ENCODE data around the gene HLA-DPB1.
"Not testable (repeated sequence)": the region's sequence is repeated elsewhere in the genome, so short reads cannot be mapped to it uniquely, and the experiment has no call there.

The HLA-DPB1 gene

DNA sequence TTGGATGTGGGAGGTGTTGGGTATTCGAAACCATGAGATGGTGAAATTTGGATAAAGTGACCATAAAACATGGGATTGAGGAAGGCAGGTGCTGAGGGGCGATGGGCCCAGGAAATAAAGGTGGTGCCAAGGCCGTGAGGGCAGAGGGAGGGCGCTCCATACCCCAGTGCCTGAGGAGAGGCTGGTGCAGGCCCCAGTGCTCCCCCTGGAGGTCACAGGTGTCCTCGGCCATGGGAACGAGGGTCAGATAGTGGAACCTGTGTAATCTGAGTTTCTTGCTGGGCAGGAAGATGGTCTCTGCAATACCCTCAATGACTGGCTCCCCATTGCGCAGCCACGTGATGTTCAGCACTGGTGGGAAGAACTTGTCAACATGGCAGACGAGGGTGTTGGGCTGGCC, 16.2 kb downstream of the HLA-DPB1 start:
- H3K27ac ChIP-seq: no peak overlapping the region
- H3K4me3 ChIP-seq: no peak overlapping the region

DNA sequence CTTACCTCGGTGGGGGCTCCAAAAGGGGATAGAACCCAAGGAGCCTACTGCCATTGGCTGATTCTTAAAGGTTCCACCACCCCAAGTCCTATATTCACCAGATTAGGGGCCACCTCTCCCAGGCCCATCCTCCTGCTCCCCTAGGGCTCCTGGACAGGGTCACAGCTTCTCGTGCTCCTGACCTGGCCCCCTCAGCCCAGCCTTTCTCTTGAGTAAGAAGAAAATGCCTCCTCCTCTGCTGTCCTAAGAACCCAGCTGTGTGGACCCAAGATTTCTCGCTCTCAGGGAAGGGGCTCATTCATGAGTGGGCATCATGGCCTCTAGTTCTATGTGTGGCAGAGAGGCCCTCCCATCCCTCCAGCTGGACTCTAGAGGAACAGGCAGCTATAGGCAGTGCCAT, 16.6 kb downstream of the HLA-DPB1 start:
- Histone ChIP-seq H3K4me3 (no peak overlapping the region), H3K27ac (no peak overlapping the region)

DNA sequence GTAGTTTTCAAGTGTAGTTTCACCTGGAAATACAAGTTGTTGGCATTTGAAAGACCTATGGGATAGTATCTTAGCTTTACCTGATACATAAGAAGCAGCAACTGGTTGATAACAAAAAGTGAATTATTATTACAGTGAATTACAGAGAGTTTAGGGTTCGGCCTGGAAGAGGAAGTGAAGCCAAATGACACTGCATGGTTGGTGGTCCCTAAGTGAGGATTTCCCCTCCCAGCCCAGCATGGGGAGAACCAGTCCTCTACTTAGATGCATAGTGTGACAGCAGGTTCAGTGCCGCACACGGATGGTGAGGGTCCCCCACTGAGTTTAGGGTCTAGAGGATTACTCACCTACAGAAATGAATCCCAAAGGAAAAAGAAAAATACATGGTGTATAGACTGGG, 18.1 kb downstream of the HLA-DPB1 start:
- H3K4me3 ChIP-seq: no peak overlapping the region
- no peak overlapping the region for H3K27ac ChIP-seq

DNA sequence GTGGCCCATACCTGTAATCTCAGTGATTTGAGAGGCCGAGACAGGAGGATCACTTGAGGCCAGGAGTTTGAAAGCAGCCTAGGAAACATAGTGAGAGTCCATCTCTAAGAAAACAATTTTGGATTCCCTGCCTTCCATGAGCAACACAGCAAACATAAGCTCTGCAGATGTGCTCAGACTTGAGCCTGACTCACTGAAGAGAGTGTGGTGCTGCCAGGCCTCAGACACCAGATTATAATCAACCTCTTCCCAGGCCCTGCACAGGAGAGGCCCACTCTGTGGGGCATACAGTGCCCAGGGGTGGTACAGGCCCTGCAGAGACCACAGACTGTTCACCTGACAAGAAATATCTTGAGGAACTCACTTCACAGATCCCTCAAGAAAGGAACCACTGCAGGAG, 19.9 kb downstream of the HLA-DPB1 start:
- no peak overlapping the region for H3K27ac ChIP-seq
- H3K4me3 ChIP-seq: no peak overlapping the region

DNA sequence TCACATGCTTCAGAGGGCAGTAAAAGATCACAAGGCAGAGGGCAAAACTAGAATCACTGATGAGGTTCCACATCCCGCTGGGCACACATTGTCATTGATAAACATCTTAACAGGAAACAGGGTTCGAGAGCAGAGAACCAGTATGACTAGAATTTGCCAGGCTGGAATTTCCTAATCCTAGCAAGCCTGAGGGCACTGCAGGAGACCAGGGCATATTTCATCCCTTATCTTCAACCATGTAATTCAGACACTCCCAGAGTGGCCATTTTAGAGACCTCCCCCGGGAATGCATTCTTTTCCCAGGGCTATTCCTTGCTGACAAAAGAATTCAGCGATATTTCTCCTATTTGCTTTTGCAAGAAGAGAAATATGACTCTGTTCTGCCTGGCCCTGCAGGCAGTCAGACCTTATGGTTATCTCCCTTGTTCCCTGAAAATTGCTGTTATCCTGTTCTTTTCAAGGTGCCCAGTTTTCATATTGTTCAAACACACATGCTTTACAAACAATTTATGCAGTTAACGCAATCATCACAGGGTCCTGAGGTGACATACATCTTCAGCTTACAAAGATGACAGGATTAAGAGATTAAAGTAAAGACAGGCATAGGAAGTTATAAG, 25.4 kb downstream of the HLA-DPB1 start:
- H3K27ac ChIP-seq, H3K4me3 ChIP-seq: not testable (repeated sequence)

DNA sequence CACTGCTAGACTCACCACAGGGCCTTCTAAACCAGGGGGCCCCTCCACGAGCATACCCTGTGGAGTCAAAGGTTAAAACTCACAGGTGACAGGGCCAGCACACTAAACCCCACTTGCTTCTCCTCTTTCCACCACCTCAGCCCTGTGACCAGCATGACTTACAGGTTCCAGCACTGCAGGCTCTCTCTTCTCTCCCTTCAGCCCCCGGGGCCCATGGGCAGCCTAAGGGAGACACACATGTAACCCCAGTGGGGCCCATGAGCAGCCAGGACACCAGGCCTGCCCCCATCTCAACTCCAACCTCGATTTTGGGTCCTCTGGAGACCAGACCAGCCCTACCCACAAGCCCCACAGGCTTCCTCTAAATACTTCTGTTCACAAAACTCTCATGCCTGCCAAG, 28.0 kb downstream of the HLA-DPB1 start:
- Histone ChIP-seq H3K4me3 (no peak overlapping the region), H3K27ac (no peak overlapping the region)

DNA sequence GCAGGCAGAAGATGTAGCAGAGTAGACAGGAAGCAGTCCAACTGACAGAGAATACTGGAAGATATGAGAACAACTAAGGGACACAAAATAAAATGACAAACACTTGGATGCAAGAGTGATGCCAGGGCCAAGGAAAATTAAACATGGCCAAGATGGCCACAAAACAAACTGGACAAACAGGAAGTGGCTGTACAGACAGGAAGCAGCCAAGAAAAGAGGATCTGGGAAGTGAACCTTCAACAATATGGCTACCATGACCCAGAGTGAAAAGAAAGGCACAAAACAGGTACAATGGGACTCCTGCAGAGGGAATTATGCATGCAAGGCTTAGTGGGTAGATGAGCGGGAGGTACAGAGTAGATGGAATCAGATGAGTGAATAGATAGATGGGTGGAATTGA, 29.1 kb downstream of the HLA-DPB1 start:
- H3K4me3 ChIP-seq: no peak overlapping the region
- no peak overlapping the region for H3K27ac ChIP-seq

DNA sequence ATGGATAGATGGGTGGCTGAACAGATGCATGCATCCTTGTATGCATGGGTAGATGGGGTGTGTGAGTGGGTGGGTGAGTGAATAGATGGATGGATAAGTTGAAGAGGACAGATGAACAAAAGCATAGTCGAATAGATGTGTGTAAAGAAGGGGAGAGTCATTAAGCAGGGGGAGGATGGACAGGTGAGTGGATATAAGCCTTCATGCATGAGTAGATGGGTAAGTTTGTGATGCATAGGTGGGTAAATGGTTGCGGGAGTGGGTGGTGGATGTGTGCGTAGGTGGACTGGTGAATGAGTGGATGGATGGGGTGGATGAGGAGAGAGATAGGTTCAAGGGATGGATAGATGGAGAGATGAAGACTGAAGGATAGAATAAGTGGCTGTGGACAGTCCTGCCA, 29.6 kb downstream of the HLA-DPB1 start:
- Histone ChIP-seq H3K4me3 (no peak overlapping the region), H3K27ac (no peak overlapping the region)

DNA sequence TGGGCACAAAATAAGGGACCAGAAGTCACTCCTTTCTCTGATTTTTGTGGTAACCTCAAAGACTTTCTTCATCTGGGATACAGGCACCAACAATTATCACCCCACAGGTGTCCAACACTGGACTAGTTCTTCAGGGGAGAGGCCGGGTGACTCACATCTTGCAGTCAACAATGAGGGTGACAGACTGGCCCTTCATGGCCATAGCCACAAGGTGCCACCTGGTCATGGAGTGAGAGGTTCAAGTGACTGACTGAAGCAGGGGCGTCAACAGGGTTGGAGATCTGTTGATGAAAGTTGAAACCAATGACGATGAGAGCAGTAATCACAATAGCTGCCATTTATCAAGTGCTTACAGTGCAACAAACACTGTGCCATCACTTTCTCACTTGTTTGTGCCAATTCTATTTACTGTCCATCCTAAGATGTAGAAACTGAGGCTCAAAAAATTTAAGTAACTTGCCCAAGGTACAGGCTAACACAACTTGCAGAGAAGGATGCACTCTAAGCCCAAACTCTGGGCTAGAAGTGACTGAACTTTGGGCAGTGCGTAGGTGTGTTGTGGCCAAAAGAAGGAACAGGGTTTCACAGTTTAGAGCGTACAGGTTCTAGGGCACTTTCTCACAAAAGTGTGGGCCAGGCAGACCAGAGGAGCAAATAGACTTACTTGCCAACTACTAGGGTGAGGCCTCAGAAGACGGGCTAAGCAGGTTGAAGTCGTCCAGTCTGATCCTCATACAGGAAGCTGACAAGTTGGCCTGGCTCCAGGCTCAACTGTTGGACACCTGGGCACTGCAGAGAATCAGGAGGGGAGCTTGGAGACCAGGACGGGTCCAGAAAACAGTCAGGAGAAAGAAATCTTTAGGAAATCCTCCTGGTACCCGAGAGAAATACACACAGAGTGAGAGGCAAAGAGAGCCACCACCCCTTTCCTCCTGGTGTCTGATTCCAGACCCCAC, 30.4 kb downstream of the HLA-DPB1 start:
- H3K27ac ChIP-seq: no peak overlapping the region
- H3K4me3 ChIP-seq: no peak overlapping the region

DNA sequence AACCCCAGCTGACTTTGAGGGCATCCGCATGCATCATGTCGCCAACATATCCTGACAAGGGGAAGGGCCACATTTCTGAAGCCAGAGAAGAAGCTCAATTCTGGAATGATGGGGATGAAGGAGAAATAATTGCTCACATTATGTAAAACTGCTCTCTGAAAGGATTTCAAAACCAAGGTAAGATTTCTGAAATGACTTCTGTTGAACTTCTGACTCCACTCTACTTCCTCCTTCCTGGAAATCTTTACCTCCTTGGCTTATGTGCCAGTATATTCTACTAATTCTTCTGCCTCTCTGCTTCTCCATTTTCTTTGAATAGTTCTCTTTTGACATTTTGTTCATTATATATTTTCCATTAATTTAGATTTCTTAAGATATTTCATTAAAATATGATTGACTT, 31.9 kb downstream of the HLA-DPB1 start:
- Histone ChIP-seq H3K4me3 (no peak overlapping the region), H3K27ac (no peak overlapping the region)

DNA sequence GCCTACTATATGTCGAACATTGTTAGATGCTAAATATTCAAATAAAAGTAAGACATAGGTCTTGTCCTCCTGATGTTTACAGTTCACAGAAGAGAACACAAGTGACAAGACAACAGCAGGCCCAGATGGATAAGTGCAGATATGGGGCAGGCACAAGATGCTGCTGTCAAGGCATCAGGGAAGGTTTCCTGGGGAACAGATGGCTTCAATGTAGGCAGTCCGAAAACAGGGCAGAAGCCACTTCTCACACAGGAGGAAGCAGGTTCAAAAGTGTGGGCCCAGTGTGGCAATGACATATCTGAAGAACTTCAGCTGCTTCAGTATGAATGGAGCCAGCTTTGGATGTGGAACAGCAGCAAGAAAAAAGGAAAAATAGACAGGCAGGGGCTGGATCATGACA, 32.5 kb downstream of the HLA-DPB1 start:
- H3K27ac ChIP-seq: no peak overlapping the region
- no peak overlapping the region for H3K4me3 ChIP-seq

DNA sequence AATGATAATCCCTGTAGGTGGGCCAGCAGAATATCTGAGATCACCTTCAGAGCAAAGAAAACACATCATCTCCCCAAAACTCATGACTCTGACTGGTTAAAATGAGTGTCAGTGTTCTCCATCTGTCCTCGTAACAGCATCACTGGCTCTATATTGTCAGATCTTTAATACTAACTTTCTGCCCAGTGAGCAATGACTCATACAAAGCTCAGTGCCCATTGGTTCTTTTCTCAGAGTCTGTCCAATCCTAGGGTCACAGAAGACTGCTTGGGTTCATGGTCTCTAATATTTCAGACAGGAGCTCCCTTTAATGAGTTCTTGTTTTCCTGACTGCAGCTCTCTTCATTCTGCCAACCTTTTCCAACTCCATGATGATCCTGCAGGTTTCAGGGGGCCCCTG, 36.4 kb downstream of the HLA-DPB1 start:
- Histone ChIP-seq H3K4me3 (no peak overlapping the region), H3K27ac (no peak overlapping the region)

DNA sequence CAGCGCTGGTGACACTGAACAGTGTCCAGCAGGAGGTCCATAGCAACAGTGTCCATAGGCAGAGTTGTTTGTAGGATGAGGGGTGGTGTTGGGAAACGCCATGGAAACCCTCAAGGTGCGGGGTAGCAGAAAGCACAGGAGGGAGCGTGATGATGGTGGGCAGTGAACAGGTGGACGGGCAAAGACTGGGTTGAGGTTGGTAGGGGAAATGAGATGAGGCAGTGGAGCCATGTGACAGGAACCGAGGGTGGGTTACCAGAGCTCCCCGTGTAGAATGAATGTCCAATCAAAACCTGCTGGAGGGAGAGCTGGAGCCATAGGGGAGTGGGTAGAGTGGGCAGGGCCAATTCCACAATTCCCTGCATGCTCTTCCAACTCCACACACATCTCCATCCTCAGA, 38.0 kb downstream of the HLA-DPB1 start:
- no peak overlapping the region for H3K27ac ChIP-seq
- no peak overlapping the region for H3K4me3 ChIP-seq

DNA sequence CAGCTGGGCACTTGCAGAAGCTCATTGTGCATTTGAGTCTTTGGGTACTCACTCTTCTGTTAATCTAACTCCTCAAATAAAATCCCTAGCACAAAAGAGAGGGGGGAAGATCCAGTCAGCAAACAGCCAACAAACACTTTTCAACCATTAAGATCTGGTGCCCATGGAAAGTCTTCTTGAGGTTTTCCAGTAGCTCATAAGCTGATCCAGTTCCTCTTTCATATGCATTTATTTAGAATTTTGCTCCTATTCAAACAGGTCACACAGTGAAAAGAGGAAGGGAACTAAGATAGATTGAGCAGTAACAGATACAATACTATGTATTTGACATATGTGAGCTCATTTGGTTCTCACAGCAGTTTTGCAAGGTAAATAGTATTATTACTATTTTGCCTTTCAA, 38.6 kb downstream of the HLA-DPB1 start:
- H3K4me3 ChIP-seq: no peak overlapping the region
- no peak overlapping the region for H3K27ac ChIP-seq

DNA sequence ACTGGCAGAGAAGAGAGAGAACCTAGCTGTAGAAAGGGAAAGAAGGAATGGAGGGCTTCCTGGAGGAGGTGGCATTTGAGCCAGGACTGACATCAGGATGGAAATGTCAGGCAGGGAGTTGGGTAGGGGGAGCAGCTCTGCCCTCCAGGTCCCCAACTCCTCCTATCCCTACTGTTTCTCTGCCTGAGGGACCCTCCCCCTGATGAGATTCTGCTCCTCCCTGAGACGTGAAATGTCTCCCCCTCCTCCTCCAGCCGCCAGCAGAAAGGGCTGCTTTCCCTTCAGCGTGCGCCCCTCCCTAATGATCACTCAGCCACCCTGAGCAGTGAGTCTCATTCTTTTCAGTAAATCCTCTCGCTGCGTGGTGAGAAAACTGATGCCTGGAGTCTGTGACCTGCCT, 40.6 kb downstream of the HLA-DPB1 start:
- Histone ChIP-seq H3K27ac (peak overlapping the region in 1 of 21 experiments; percentile 7), H3K4me3 (no peak overlapping the region)

DNA sequence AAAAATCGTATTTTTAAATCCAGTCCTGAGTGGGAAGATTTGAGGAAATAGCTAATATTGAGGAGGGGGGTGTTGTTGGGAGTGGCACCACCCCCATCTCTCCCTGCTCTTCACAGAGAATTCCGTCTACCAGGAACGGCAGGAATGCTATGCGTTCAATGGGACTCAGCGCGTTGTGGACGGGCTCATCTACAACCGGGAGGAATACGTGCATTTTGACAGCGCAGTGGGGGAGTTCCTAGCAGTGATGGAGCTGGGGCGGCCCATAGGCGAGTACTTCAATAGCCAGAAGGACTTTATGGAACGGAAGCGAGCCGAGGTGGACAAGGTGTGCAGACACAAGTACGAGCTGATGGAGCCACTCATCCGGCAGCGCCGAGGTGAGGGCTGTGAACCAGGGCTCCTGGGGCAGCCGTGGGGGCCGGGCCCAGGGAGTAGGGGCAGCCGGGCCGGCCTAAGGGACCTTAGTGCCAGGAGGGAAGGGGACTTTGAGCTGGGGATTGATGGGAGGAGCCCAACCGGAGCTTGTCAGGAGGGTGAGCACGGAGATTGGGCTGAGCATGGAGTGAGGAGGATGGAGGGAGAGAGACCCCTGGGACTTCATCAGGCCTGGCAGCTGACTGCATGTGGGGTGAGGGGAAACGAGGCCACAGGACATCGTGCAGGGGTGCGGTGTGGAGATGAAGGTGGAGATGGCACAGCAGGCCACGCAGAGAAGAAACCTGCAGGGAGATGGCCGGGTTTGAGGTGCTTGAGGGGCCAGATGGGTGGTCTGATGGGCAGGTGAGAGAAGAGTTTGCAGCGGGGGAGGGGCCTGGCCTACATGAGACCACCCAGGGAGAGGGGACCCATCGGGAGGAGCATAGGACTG, 41.3 kb downstream of the HLA-DPB1 start:
- H3K27ac ChIP-seq: peak overlapping the region in 1 of 21 experiments; percentile 7
- no peak overlapping the region for H3K4me3 ChIP-seq

DNA sequence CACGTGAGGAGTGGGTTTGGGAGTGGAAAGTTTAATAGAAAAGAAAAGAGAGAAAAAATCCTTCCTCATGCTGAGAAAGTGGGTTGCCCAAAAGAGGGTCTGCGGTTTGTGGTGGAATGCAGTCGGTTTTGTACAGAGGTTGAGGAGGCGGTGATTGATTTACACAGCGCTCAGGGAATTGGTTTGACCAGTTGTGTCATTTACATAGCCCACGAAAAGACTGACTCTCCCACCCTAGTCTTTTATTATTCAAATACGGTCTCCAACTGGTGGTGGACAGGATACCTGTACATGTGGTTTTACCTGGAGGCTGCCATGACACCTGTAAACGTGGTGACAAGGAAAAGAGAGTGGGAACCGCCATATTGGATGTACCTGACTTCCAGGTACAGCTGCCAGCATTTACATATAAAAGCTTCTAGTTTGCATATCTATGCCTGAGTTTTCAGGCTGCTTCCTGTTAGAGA, 42.1 kb downstream of the HLA-DPB1 start:
- H3K27ac ChIP-seq: no peak overlapping the region

DNA sequence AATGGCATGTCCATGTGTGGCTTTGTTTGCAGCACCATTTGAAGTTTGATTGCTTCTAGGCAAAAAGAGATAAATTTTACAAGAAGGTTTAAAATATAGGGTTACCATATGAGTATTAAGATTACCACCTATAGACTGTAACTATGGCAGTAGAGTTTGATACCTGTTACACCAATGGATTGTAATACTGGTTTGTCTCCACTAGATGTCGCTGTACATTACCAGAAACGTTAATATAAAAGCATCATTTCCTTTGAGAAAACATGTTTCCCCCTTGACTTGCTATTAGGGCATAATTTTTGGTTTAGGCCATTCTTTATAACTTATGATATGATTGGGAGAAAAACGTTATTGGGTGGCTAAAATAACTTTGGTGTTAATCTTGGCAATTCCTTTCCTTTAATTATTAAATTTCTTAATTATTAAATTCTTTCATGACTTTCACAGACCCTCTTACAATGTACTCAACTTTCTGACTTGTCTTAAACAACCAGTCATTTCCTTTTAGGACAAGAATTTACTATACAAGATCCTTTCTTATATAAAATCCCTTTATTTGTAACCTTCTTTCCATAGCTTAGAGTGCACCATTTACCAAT, 42.8 kb downstream of the HLA-DPB1 start:
- Histone ChIP-seq H3K27ac (peak overlapping the region in 1 of 21 experiments; percentile 36), H3K4me3 (no peak overlapping the region)

More for the DNA sequence above, 42.1 kb downstream of the HLA-DPB1 start:
- no peak overlapping the region for H3K4me3 ChIP-seq

DNA sequence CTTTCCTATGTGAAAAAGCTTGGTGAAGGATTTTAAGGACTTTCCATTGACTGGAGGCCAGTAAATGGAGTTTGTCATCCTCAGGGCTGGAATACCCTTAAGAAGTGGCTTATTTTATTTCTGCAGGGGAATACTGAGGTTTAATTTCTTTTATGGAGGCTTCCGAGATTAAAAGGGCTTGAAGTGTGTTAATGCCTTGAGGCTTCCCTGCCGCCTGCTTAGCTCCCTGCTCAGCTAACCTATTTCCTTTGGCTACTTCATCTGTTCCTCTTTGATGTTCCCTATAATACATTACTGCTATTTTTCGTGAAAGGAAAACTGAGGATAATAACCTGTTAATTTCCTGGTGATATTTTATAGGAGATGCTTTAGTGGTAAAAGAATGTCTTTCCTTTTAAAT, 44.2 kb downstream of the HLA-DPB1 start:
- Histone ChIP-seq H3K4me3 (no peak overlapping the region), H3K27ac (no peak overlapping the region)

DNA sequence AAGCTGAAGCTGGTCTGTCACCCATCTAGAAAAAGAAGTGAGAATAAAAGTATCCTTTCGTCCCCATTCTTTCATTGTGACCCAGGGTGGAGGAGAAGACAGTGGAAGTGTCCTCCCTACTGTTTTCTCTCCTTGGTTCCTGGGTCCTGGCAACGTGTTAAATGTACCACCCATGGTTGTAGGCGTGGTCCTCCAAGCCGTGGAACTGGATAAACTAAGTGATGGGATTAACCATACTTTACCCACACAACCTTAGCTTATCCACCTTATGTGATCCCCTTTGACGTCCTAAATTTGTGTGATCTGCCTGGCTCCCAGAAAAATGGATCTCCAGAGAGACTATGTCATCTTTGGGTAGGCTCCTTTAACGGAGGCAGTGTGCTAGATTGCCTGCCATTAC, 47.4 kb downstream of the HLA-DPB1 start:
- no peak overlapping the region for H3K4me3 ChIP-seq
- no peak overlapping the region for H3K27ac ChIP-seq

Measured in skin epidermis (tissue), 12 donors.